A549 (cell line): ENCODE results near the gene ZGPAT. TPM values are rescaled to one million over a fixed set of nuclear protein-coding genes. Genes with fewer than 3 reads are reported as not detected.

ENCODE experiments used
- ATAC-seq, 2 experiments: fragments of 200-7000 bp in 1 of 2; fragments of >200 bp in 1 of 2; cut with Nextera tagmentation in 1 of 2; cut with Tn5 transposase in 1 of 2; 3 replicates each; pipeline versions ENCODE4 v1.8.0 to v1.9.1; 2018 to 2020; ENCODE audit warnings: mild to moderate bottlenecking in 1 of 2, moderate library complexity in 1 of 2
- CTCF ChIA-PET: fragments of 300-600 bp; sonication (Branson Sonifier 250); formaldehyde crosslinking; extraction: SDS; loops from one replicate; lab custom pipeline; 2021; ENCODE audit warnings: antibody characterized with exemption, inconsistent platforms; lab: Yijun Ruan, JAX
- POLR2A ChIA-PET: fragments of 350-600 bp; formaldehyde crosslinking; extraction: SDS; loops from one replicate; lab custom pipeline; 2021; ENCODE audit warnings: antibody characterized with exemption, inconsistent platforms; lab: Yijun Ruan, JAX
- DNase-seq, 2 experiments: peaks; one replicate each; pipeline versions ENCODE4 v3.0.0 to v3.0.0-alpha.2; 2011 to 2016; ENCODE audit warnings: low read depth in 1 of 2, low spot score in 1 of 2
- FAIRE-seq: peaks from 2 replicates; lab custom pipeline; 2011; peaks lifted over from hg19 to GRCh38; lab: Jason Lieb, UNC
- H3K27ac ChIP-seq, 2 experiments: fragments of >200 bp; sonication (Bioruptor Twin); formaldehyde crosslinking; 3 replicates each; pipeline ENCODE4 v1.5.1; 2016 to 2017
- H3K4me1 ChIP-seq: fragments of >200 bp; sonication (Bioruptor Twin); formaldehyde crosslinking; 3 replicates; pipeline ENCODE4 v1.6.1; 2016
- H3K4me2 ChIP-seq: fragments of >200 bp; sonication (Bioruptor Twin); formaldehyde crosslinking; 3 replicates; pipeline ENCODE4 v1.6.1; 2016
- H3K4me3 ChIP-seq: fragments of >200 bp; sonication (Bioruptor Twin); formaldehyde crosslinking; 3 replicates; pipeline ENCODE4 v1.5.1; 2016
- H3K9me3 ChIP-seq: fragments of >200 bp; sonication (Bioruptor Twin); formaldehyde crosslinking; 3 replicates; pipeline ENCODE4 v1.6.1; 2016
- CBX8 ChIP-seq: fragments of 200-600 bp; sonication (generic); IDR thresholded peaks from 2 replicates; pipeline ENCODE4 v1.6.1; 2016
- CEBPB ChIP-seq, 2 experiments: fragments of >200 bp in 1 of 2; sonication (Bioruptor Twin) in 1 of 2; formaldehyde crosslinking in 1 of 2; IDR thresholded peaks; 2 replicates each; pipeline ENCODE4 v1.6.1; 2012 to 2016
- CHD2 ChIP-seq: fragments of 150-350 bp; IDR thresholded peaks from 2 replicates; pipeline ENCODE4 v1.6.1; 2014; ENCODE audit warnings: low read length; ENCODE audit not compliant: partially characterized antibody
- EHF ChIP-seq: fragments of 250-450 bp; sonication (Bioruptor Pico); IDR thresholded peaks from 2 replicates; pipeline ENCODE4 v1.5.0; 2020; ENCODE audit warnings: mild to moderate bottlenecking
- ESRRA ChIP-seq: fragments of 150-350 bp; IDR thresholded peaks from 2 replicates; pipeline ENCODE4 v1.6.1; 2014; ENCODE audit warnings: mild to moderate bottlenecking, low read length, borderline replicate concordance
- FOSB ChIP-seq: fragments of 250-450 bp; sonication (Bioruptor Pico); IDR thresholded peaks from 2 replicates; pipeline ENCODE4 v1.5.0; 2020; ENCODE audit warnings: mild to moderate bottlenecking, moderate library complexity
- FOSL2 ChIP-seq, 2 experiments: fragments of 450-650 bp in 1 of 2; fragments of >200 bp in 1 of 2; sonication (Bioruptor Twin) in 1 of 2; formaldehyde crosslinking; IDR thresholded peaks; 2 replicates each; pipeline versions ENCODE4 v1.5.0 to v1.6.1; 2016 to 2020; ENCODE audit warnings: mild to moderate bottlenecking in 1 of 2, moderate library complexity in 1 of 2
- HDAC2 ChIP-seq: fragments of 200-600 bp; sonication (generic); IDR thresholded peaks from 2 replicates; pipeline ENCODE4 v1.6.1; 2016
- HEYL ChIP-seq: fragments of 250-450 bp; sonication (Bioruptor Pico); IDR thresholded peaks from 2 replicates; pipeline ENCODE4 v1.8.0; 2021; ENCODE audit warnings: mild to moderate bottlenecking, moderate library complexity
- JUN ChIP-seq, 2 experiments: fragments of >200 bp; sonication (Bioruptor Twin); formaldehyde crosslinking; IDR thresholded peaks; 2 replicates in 1 of 2; 3 replicates in 1 of 2; pipeline ENCODE4 v1.6.1; 2016 to 2017
- JUNB ChIP-seq: fragments of >200 bp; sonication (Bioruptor Twin); formaldehyde crosslinking; IDR thresholded peaks from 2 replicates; pipeline ENCODE4 v1.6.1; 2016
- KDM1A ChIP-seq: fragments of 200-600 bp; sonication (generic); IDR thresholded peaks from 2 replicates; pipeline ENCODE4 v1.6.1; 2016; ENCODE audit warnings: low read depth, mild to moderate bottlenecking
- KDM5A ChIP-seq: fragments of 200-600 bp; sonication (generic); IDR thresholded peaks from 2 replicates; pipeline ENCODE4 v1.6.1; 2016; ENCODE audit warnings: antibody characterized with exemption, mild to moderate bottlenecking
- MAFK ChIP-seq: fragments of 450-650 bp; IDR thresholded peaks from 2 replicates; pipeline ENCODE4 v1.6.1; 2014; ENCODE audit not compliant: partially characterized antibody
- NFE2L2 ChIP-seq: fragments of 150-350 bp; conservative IDR thresholded peaks from 2 replicates; pipeline ENCODE4 v1.6.1; 2014; ENCODE audit warnings: low read length
- NPAS2 ChIP-seq: fragments of 250-450 bp; sonication (Bioruptor Pico); IDR thresholded peaks from 2 replicates; pipeline ENCODE4 v1.8.0; 2022; ENCODE audit warnings: mild to moderate bottlenecking, moderate library complexity, borderline replicate concordance
- POLR2AphosphoS2 ChIP-seq: conservative IDR thresholded peaks from 2 replicates; pipeline ENCODE4 v1.6.1; 2012; ENCODE audit warnings: low read length, improper control_type of control experiment, inconsistent platforms
- RARB ChIP-seq: fragments of 250-450 bp; sonication (Bioruptor Pico); IDR thresholded peaks from 2 replicates; pipeline ENCODE4 v1.8.0; 2021; ENCODE audit warnings: mild to moderate bottlenecking, moderate library complexity
- RCOR1 ChIP-seq: fragments of 150-350 bp; IDR thresholded peaks from 2 replicates; pipeline ENCODE4 v1.6.1; 2014; ENCODE audit warnings: antibody characterized with exemption, low read length, low read depth
- RFX5 ChIP-seq: fragments of 450-650 bp; IDR thresholded peaks from 2 replicates; pipeline ENCODE4 v1.7.1; 2014; ENCODE audit warnings: antibody characterized with exemption, mild to moderate bottlenecking, moderate library complexity
- TFCP2L1 ChIP-seq: fragments of 250-450 bp; sonication (Bioruptor Pico); IDR thresholded peaks from 2 replicates; pipeline ENCODE4 v1.5.0; 2021; ENCODE audit warnings: mild to moderate bottlenecking
- ZFP36 ChIP-seq: fragments of 450-650 bp; IDR thresholded peaks from 2 replicates; pipeline ENCODE4 v1.6.1; 2014; ENCODE audit warnings: borderline replicate concordance; ENCODE audit not compliant: partially characterized antibody
- ZNF302 ChIP-seq: fragments of 250-450 bp; sonication (Bioruptor Pico); IDR thresholded peaks from 2 replicates; pipeline ENCODE4 v1.9.0; 2021; ENCODE audit warnings: inconsistent platforms, mild to moderate bottlenecking, moderate library complexity
- WGBS: methylation state at CpG from one replicate; pipeline ENCODE4 v1.1.6; 2017; ENCODE audit errors: missing lambda C conversion rate; 5-methylcytosine and 5-hydroxymethylcytosine counted together
- polyA plus RNA-seq, 4 experiments: library from polyadenylated mRNA; depleted of rRNA in 3 of 4; stranded (reverse); fragments of >200 nt; fragmentation: RNase III in 1 of 4; extraction: RNeasy Plus Mini Kit Qiagen cat#74134 plus additional on column Dnase treatment in 1 of 4; gene quantifications; 2 replicates in 3 of 4; 3 replicates in 1 of 4; pipeline ENCODE4 v1.2.3, GENCODE V29; 2011 to 2017
- TF ChIP-seq, protein P1 (sequence below): IDR thresholded peaks from 2 replicates; pipeline ENCODE4 v1.6.1; 2012
- TF ChIP-seq, protein P2 (sequence below): fragments of 250-450 bp; sonication (Bioruptor Pico); IDR thresholded peaks from 2 replicates; pipeline ENCODE4 v1.5.0; 2021; ENCODE audit warnings: mild to moderate bottlenecking, moderate library complexity, borderline replicate concordance
- TF ChIP-seq, protein P3 (sequence below): fragments of >200 bp; sonication (Bioruptor Twin); formaldehyde crosslinking; IDR thresholded peaks from 3 replicates; pipeline ENCODE4 v1.6.1; 2016

The ZGPAT gene
- polyA plus RNA-seq, 2 of the 4 experiments (the other 2 are of a cell fraction) = 9.5 to 23.9 TPM

DNA sequence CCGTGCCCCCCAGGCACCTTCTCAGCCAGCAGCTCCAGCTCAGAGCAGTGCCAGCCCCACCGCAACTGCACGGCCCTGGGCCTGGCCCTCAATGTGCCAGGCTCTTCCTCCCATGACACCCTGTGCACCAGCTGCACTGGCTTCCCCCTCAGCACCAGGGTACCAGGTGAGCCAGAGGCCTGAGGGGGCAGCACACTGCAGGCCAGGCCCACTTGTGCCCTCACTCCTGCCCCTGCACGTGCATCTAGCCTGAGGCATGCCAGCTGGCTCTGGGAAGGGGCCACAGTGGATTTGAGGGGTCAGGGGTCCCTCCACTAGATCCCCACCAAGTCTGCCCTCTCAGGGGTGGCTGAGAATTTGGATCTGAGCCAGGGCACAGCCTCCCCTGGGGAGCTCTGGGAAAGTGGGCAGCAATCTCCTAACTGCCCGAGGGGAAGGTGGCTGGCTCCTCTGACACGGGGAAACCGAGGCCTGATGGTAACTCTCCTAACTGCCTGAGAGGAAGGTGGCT, 10.4 kb upstream of the ZGPAT start:
- POLR2A ChIA-PET = interaction anchor here (3.0 kb wide), 1 partner anchor 10 kb away, joined by 38 read pairs; the partner anchor contains the start of genes ARFRP1 and ZGPAT
- peak in 1 of 2 experiments; percentile 4; a peak in 2 of 6 replicates for ATAC-seq
- no peak overlapping the region for H3K4me2 ChIP-seq
- TF ChIP-seq, protein P1, sequence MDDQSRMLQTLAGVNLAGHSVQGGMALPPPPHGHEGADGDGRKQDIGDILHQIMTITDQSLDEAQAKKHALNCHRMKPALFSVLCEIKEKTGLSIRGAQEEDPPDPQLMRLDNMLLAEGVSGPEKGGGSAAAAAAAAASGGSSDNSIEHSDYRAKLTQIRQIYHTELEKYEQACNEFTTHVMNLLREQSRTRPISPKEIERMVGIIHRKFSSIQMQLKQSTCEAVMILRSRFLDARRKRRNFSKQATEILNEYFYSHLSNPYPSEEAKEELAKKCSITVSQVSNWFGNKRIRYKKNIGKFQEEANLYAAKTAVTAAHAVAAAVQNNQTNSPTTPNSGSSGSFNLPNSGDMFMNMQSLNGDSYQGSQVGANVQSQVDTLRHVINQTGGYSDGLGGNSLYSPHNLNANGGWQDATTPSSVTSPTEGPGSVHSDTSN = 0 out of 2 replicates have a peak, but pooled peaks have one; percentile 29
- TF ChIP-seq HDAC2 = no peak
- no peak for TF ChIP-seq JUN (IDR thresholded peaks at IDR 0.05)
- TF ChIP-seq CHD2 = no peak
- TF ChIP-seq FOSB (CRISPR knock-in tag) = no peak
- TF ChIP-seq EHF = no peak
- TF ChIP-seq, all 56 proteins: peak for 1
- Histone ChIP-seq H3K9me3 (no peaks in the 10 kb centered on the region), H3K4me1 (peaks cover 33% of the 10 kb centered on the region), H3K27ac (peak overlapping the region; percentile 16 to 94; a peak in 3 of 6 replicates), H3K4me3 (no peak overlapping the region)
- DNase-seq (no peak), FAIRE-seq (no peak)
- CTCF ChIA-PET = interaction anchor here (0.9 to 2.4 kb wide), 5 partner anchors 8 to 160 kb away, joined by 3 to 6 read pairs (median 3); partner anchors contain the start of genes PTK6 and SLC2A4RG
- 90% methylated on average over 4 of the region's 7 CpGs for WGBS

DNA sequence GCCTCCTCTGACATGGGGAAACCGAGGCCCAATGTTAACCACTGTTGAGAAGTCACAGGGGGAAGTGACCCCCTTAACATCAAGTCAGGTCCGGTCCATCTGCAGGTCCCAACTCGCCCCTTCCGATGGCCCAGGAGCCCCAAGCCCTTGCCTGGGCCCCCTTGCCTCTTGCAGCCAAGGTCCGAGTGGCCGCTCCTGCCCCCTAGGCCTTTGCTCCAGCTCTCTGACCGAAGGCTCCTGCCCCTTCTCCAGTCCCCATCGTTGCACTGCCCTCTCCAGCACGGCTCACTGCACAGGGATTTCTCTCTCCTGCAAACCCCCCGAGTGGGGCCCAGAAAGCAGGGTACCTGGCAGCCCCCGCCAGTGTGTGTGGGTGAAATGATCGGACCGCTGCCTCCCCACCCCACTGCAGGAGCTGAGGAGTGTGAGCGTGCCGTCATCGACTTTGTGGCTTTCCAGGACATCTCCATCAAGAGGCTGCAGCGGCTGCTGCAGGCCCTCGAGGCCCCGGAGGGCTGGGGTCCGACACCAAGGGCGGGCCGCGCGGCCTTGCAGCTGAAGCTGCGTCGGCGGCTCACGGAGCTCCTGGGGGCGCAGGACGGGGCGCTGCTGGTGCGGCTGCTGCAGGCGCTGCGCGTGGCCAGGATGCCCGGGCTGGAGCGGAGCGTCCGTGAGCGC, 9.8 kb upstream of the ZGPAT start:
- ChIA-PET POLR2A (interaction anchor here (1.2 to 3.0 kb wide), 3 partner anchors 10 to 43 kb away, joined by 3 to 38 read pairs (median 9); partner anchors contain the start of genes ARFRP1 and ZGPAT), CTCF (interaction anchor here (0.8 to 2.4 kb wide), 7 partner anchors 8 to 276 kb away, joined by 3 to 6 read pairs (median 4); partner anchors contain the start of genes ARFRP1, PTK6, SLC2A4RG and ZGPAT)
- Histone ChIP-seq H3K4me1 (peaks cover 33% of the 10 kb centered on the region), H3K27ac (peak overlapping the region; percentile 88 to 94), H3K4me2 (peak overlapping the region; percentile 82), H3K4me3 (no peak overlapping the region), H3K9me3 (no peaks in the 10 kb centered on the region)
- WGBS = 94% methylated on average over 33 of the region's 40 CpGs
- peak; percentile 49; the same call in 1 of the 2 replicates for TF ChIP-seq POLR2AphosphoS2
- TF ChIP-seq RARB (CRISPR knock-in tag) = no peak
- no peak for DNase-seq
- ATAC-seq = no peak
- no peak for FAIRE-seq

DNA sequence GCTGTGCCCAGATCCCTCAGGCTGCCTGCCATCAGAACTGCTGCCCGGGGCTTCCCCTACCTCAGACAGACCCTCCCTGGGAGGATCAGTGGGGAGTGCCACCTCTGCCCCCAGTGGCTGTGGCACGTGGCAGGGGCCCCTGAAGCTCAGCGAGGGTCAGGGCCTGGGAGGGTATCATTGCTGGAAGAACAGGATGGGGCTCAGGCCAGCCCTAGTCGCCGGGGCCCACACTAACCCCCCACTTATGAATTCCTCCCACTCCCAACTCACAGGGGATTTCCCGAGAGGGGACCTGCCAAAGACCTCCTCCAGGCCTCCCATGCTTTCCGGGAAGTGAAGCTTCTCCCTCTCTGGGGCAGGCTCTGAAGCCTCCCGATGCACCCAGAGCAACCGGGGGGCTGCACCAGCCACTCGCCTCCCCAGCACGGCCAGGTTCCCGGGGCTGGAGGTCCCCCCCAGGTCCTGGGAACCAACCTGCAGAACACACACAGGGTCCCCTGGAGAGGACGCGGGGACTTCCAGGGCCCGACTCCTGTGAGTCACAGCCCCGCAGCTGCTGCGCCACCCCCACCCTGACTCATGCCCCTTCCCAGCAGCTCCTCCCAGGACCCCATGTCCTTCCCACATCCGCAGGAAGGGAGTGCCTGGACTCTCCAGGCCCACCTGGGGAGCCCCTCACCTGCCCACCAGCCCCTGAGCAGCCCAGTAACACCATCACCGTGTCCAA, 8.9 kb upstream of the ZGPAT start:
- Histone ChIP-seq H3K4me1 (peaks cover 33% of the 10 kb centered on the region), H3K4me3 (0 out of 3 replicates have a peak overlapping the region, but pooled peaks have one; percentile 6), H3K27ac (peak overlapping the region; percentile 88 to 94), H3K9me3 (no peaks in the 10 kb centered on the region), H3K4me2 (peak overlapping the region; percentile 82)
- peak; percentile 74 for ATAC-seq
- POLR2A ChIA-PET = interaction anchor here (0.7 to 3.0 kb wide), 6 partner anchors 9 to 166 kb away, joined by 3 to 38 read pairs (median 4); partner anchors contain the start of genes ARFRP1, TPD52L2 and ZGPAT
- no peak for FAIRE-seq
- WGBS = 3% methylated on average over 5 of the region's 19 CpGs
- peak; percentile 83 for DNase-seq
- CTCF ChIA-PET = interaction anchor here (0.8 to 2.4 kb wide), 8 partner anchors 9 to 275 kb away, joined by 3 to 6 read pairs (median 3); partner anchors contain the start of genes ARFRP1, LIME1, PTK6 and SLC2A4RG
- TF ChIP-seq ZFP36 (no peak), HDAC2 (no peak), TFCP2L1 (CRISPR knock-in tag) (no peak), EHF (no peak), HEYL (CRISPR knock-in tag) (no peak), KDM1A (no peak), JUNB (peak; percentile 49; the same call in 1 of the 2 replicates), FOSL2 (IDR thresholded peaks at IDR 0.05) (peak; percentile 70), FOSL2 (CRISPR knock-in tag; IDR thresholded peaks at IDR 0.05) (peak; percentile 97), NFE2L2 (no peak), NPAS2 (CRISPR knock-in tag) (no peak), CEBPB (IDR thresholded peaks at IDR 0.05) (no peak), ESRRA (no peak), CBX8 (no peak), RFX5 (no peak), CHD2 (peak; percentile 38), ZNF302 (no peak), KDM5A (no peak), MAFK (no peak), RCOR1 (no peak)
- TF ChIP-seq, protein P2, sequence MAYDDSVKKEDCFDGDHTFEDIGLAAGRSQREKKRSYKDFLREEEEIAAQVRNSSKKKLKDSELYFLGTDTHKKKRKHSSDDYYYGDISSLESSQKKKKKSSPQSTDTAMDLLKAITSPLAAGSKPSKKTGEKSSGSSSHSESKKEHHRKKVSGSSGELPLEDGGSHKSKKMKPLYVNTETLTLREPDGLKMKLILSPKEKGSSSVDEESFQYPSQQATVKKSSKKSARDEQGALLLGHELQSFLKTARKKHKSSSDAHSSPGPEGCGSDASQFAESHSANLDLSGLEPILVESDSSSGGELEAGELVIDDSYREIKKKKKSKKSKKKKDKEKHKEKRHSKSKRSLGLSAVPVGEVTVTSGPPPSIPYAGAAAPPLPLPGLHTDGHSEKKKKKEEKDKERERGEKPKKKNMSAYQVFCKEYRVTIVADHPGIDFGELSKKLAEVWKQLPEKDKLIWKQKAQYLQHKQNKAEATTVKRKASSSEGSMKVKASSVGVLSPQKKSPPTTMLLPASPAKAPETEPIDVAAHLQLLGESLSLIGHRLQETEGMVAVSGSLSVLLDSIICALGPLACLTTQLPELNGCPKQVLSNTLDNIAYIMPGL (CRISPR knock-in tag) = no peak
- TF ChIP-seq, protein P3, sequence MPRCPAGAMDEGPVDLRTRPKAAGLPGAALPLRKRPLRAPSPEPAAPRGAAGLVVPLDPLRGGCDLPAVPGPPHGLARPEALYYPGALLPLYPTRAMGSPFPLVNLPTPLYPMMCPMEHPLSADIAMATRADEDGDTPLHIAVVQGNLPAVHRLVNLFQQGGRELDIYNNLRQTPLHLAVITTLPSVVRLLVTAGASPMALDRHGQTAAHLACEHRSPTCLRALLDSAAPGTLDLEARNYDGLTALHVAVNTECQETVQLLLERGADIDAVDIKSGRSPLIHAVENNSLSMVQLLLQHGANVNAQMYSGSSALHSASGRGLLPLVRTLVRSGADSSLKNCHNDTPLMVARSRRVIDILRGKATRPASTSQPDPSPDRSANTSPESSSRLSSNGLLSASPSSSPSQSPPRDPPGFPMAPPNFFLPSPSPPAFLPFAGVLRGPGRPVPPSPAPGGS = no peak
